BJ (cell line): ENCODE data around the gene TTC23. TPM values are rescaled to one million over a fixed set of nuclear protein-coding genes. Genes with fewer than 3 reads are reported as not detected.

ENCODE experiments used
- CTCF ChIA-PET: fragments of 350-600 bp; formaldehyde crosslinking; extraction: SDS; loops from one replicate; lab custom pipeline; 2021; ENCODE audit warnings: antibody characterized with exemption, inconsistent platforms; lab: Yijun Ruan, JAX
- POLR2A ChIA-PET: fragments of 300-600 bp; sonication (Branson Sonifier 250); formaldehyde crosslinking; extraction: SDS; loops from one replicate; lab custom pipeline; 2021; ENCODE audit warnings: antibody characterized with exemption; lab: Charles Lee
- DNase-seq: peaks from one replicate; pipeline ENCODE4 v3.0.0-alpha.2; 2011; ENCODE audit warnings: low read depth
- H3K27me3 ChIP-seq: 2 replicates; pipeline ENCODE4 v1.6.0; 2011; ENCODE audit warnings: low read length; ENCODE audit not compliant: control insufficient read depth, insufficient read depth
- H3K36me3 ChIP-seq: 2 replicates; pipeline ENCODE4 v1.5.1; 2011; ENCODE audit warnings: low read length; ENCODE audit not compliant: control insufficient read depth, insufficient read depth
- H3K4me3 ChIP-seq: 2 replicates; pipeline ENCODE4 v1.5.1; 2011; ENCODE audit warnings: low read depth, mild to moderate bottlenecking, control low read depth, low read length
- polyA plus RNA-seq: library from polyadenylated mRNA; depleted of rRNA; stranded (reverse); fragments of >200 nt; gene quantifications from 2 replicates; pipeline ENCODE4 v1.2.3, GENCODE V29; 2011
- TF ChIP-seq, protein P1 (sequence below): IDR thresholded peaks from 2 replicates; pipeline ENCODE4 v1.5.1; 2011; ENCODE audit warnings: low read depth, mild to moderate bottlenecking, control low read depth, inconsistent platforms, low read length, moderate library complexity; ENCODE audit not compliant: insufficient read depth

TTC23 gene
- polyA plus RNA-seq, 1 experiment, result 3.6 TPM

DNA sequence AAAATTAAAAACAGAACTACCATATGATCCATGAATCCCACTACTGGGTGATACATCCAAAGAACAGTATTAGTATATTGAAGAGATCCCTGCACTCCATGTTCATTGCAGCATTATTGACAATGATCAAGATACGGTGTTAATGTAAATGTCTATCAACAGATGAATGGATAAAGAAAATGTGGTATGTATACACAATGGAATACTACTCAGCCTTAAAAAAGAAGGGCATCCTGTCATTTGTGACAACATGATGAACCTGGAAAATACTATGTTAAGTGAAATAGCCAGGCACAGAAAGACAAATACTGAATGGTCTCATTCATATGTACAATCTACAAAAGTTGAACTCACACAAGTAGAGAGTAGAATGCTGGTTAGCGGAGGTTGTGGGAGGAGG lies 16.6 kb downstream of the TTC23 start:
- ChIA-PET CTCF (no interaction called here), POLR2A (no interaction called here)
- Histone ChIP-seq H3K27me3 (no peaks in the 10 kb centered on the region), H3K36me3 (0 out of 2 replicates have a peak, but pooled peaks cover 2% of the 10 kb centered on the region), H3K4me3 (no peak overlapping the region)
- TF ChIP-seq, protein P1, sequence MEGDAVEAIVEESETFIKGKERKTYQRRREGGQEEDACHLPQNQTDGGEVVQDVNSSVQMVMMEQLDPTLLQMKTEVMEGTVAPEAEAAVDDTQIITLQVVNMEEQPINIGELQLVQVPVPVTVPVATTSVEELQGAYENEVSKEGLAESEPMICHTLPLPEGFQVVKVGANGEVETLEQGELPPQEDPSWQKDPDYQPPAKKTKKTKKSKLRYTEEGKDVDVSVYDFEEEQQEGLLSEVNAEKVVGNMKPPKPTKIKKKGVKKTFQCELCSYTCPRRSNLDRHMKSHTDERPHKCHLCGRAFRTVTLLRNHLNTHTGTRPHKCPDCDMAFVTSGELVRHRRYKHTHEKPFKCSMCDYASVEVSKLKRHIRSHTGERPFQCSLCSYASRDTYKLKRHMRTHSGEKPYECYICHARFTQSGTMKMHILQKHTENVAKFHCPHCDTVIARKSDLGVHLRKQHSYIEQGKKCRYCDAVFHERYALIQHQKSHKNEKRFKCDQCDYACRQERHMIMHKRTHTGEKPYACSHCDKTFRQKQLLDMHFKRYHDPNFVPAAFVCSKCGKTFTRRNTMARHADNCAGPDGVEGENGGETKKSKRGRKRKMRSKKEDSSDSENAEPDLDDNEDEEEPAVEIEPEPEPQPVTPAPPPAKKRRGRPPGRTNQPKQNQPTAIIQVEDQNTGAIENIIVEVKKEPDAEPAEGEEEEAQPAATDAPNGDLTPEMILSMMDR, result no peak
- no peak for DNase-seq

DNA sequence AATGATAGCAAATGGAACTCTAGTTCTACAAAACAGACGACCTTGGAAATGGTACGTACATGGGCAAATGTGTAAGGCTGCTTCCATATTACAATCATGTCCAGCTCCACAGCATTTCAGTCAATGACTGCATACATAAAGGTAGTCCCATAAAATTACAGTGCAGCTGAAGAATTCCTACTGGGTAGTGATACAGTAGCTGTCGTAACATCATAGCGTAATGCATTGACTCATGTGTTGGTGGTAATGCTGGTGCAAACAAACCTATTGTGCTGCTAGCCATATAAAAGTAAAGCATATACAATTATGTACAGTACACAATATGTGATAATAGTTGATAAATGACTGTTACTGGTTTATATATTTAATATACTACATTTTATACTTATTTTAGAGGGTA lies 18.5 kb downstream of the TTC23 start:
- H3K4me3 ChIP-seq, result no peak overlapping the region
- ChIA-PET POLR2A (no interaction called here), CTCF (interaction anchor here (1.0 kb wide), 1 partner anchor 12 kb away, joined by 3 read pairs; no protein-coding TSS in a partner anchor)
- no peak for DNase-seq
- H3K27me3 ChIP-seq, result no peaks in the 10 kb centered on the region
- TF ChIP-seq, protein P1, result no peak
- H3K36me3 ChIP-seq, result 0 out of 2 replicates have a peak, but pooled peaks cover 2% of the 10 kb centered on the region

DNA sequence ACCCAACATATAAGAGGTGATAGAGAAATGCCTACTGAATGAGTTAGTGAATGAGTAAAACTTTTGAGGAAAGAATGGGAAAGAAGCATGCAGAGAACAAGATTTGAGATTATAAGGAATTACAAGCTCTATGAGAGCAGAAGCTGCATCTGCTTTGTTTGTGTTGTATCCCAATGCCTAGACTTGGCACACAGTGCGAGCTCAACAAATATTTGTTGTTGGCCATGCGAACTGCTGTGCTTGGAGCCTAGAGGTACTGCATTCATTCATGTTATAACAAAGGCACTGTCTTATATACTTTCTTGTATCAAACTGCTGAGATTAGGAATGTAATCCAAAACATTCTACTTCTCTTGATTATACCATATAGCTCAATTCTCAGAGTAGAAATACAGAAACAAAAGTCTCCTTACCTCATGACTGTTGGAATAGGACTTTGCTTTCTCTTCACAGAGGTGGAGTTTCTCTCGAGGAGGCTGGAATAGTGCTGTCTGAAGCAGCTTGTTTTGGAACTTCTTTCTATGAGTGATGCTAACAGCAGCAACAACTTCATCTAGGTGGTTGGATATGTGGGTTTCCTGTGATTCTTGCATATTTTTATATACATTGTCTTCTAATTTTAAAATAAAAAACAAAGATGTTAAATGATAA lies 21.1 kb downstream of the TTC23 start:
- H3K27me3 ChIP-seq, result no peaks in the 10 kb centered on the region
- H3K4me3 ChIP-seq, result no peak overlapping the region
- TF ChIP-seq, protein P1, result no peak
- no peak for DNase-seq
- 0 out of 2 replicates have a peak, but pooled peaks cover 3% of the 10 kb centered on the region for H3K36me3 ChIP-seq
- ChIA-PET CTCF (interaction anchor here (0.9 to 1.4 kb wide), 3 partner anchors 15 to 128 kb away, joined by 3 to 4 read pairs (median 3); no protein-coding TSS in a partner anchor), POLR2A (no interaction called here)

DNA sequence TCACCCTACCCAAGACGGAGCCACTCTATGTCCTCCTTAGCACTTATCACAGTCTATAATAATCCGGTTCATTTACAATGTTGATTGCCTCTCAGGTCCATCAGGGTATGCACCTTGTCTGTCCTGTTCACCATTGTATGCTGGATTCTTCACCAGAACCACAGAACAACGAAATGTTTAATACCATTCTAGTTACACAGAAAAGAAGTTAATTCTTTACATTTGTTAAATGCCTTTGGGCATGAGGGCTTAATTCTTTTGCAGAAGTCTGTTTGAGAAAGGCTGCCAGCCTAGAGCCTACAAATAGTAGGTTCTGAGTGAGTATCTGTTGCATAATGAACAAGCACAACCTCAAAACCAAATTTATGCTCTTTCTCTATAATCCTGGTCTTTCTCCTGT lies 22.6 kb downstream of the TTC23 start:
- Histone ChIP-seq H3K4me3 (no peak overlapping the region), H3K27me3 (no peaks in the 10 kb centered on the region), H3K36me3 (peaks cover 7% of the 10 kb centered on the region; the same call in 1 of the 2 replicates)
- CTCF ChIA-PET, result no interaction called here
- TF ChIP-seq, protein P1, result no peak
- POLR2A ChIA-PET, result no interaction called here
- no peak for DNase-seq

DNA sequence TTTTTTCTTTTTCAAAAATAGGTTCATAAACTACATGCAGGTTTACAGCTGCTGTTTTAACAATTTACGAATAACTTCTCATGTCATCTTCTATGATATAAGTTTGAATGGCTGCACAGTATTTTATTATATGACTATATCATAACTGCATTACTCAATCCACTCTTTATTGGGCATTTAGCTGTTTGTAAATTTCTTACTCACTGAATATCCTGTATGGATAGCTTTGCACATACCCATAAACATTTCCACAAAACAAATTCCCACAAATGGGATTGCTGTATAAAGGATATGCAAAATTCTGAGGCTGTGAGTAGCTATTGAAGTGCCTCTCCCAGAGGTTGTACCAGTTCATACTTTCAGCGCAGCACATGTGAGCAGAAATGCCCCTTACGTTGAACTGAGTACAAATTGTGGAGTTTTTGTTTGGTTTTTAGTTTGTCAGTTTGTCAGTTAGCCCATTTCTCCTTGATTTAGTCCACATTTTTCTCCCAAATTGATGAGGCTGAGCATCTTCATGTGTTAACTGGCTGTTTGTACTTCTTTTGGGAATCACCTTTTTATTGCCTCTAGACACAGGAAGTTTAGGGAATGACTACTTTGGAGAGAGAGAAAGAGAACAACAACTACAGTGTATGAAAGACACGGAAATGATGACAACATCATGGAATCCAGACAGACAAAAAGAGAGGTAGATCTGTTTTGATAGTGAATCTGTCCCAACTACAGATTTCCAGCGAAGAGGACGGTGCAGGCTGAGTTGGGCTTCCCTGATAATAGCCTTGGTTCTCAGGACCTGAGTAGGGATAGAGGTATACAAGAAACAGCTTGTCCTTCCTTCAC lies 24.8 kb downstream of the TTC23 start:
- Histone ChIP-seq H3K27me3 (no peaks in the 10 kb centered on the region), H3K4me3 (no peak overlapping the region), H3K36me3 (peaks cover 9% of the 10 kb centered on the region; the same call in 1 of the 2 replicates)
- TF ChIP-seq, protein P1, result no peak
- CTCF ChIA-PET, result interaction anchor here (0.8 to 2.1 kb wide), 2 partner anchors 11 to 64 kb away, joined by 3 to 6 read pairs; no protein-coding TSS in a partner anchor
- no peak for DNase-seq
- POLR2A ChIA-PET, result interaction anchor here (0.7 kb wide), 1 partner anchor 27 kb away, joined by 3 read pairs; the partner anchor contains the start of gene LRRC28
